Subcutaneous abdominal adipose tissue (tissue), 5 donors: Measurements from ENCODE around the gene DUS2.
"Not testable (repeated sequence)": the region's sequence is repeated elsewhere in the genome, so short reads cannot be mapped to it uniquely, and the experiment has no call there.

Experiments used
- H3K27ac ChIP-seq: one replicate; pipeline ENCODE4 v1.7.0; 2013; ENCODE audit warnings: low read depth, mild to moderate bottlenecking, inconsistent platforms, low read length, moderate library complexity
- H3K27me3 ChIP-seq, 5 donors: one replicate each; pipeline ENCODE4 v1.7.0; 2013; ENCODE audit warnings: low read length in 5 of 5, inconsistent platforms in 1 of 5; ENCODE audit not compliant: control insufficient read depth in 5 of 5, insufficient read depth in 4 of 5
- H3K36me3 ChIP-seq, 5 donors: one replicate each; pipeline ENCODE4 v1.7.0; 2013; ENCODE audit warnings: low read length in 5 of 5; ENCODE audit not compliant: control insufficient read depth in 5 of 5, insufficient read depth in 5 of 5
- H3K4me1 ChIP-seq, 5 donors: one replicate each; pipeline ENCODE4 v1.7.0; 2013; ENCODE audit warnings: low read length in 5 of 5, mild to moderate bottlenecking in 3 of 5, moderate library complexity in 1 of 5; ENCODE audit not compliant: control insufficient read depth in 5 of 5, insufficient read depth in 5 of 5
- H3K4me3 ChIP-seq, 5 donors: one replicate each; pipeline ENCODE4 v1.7.0; 2013; ENCODE audit warnings: low read length in 5 of 5, low read depth in 1 of 5
- H3K9ac ChIP-seq, 5 donors: one replicate each; pipeline ENCODE4 v1.7.0; 2013; ENCODE audit warnings: low read length in 5 of 5, mild to moderate bottlenecking in 4 of 5, moderate library complexity in 3 of 5
- H3K9me3 ChIP-seq, 5 donors: one replicate each; pipeline ENCODE4 v1.7.0; 2013; ENCODE audit warnings: low read length in 5 of 5; ENCODE audit not compliant: control insufficient read depth in 5 of 5
- donor health status: healthy.
- donor health status: healthy.
- donor health status: healthy.
- donor health status: healthy.
- donor health status: healthy.

The DUS2 gene

GRCh38 chr16:67987460-67988160 is 35.5 kb upstream of the DUS2 start:
- Histone ChIP-seq H3K27ac (no peak overlapping the region), H3K4me3 (peak overlapping the region in 1 of 5 donors; percentile 11), H3K27me3 (no peaks in the 10 kb centered on the region), H3K9ac (no peak overlapping the region), H3K36me3 (peaks cover 0 to 6% (median 0%) of the 10 kb centered on the region in 5 donors), H3K4me1 (peaks cover 3 to 31% (median 14%) of the 10 kb centered on the region in 5 donors), H3K9me3 (no peaks in the 10 kb centered on the region)

- Histone ChIP-seq H3K9ac (no peak overlapping the region), H3K9me3 (no peaks in the 10 kb centered on the region), H3K4me1 (peaks cover 4 to 33% (median 24%) of the 10 kb centered on the region in 5 donors), H3K4me3 (no peak overlapping the region), H3K27me3 (no peaks in the 10 kb centered on the region), H3K27ac (no peak overlapping the region), H3K36me3 (peaks cover 0 to 6% (median 0%) of the 10 kb centered on the region in 5 donors)
These were observed 34.4 kb upstream of the DUS2 start for GRCh38 chr16:67988675-67989074.

GRCh38 chr16:67989322-67990017 is 33.6 kb upstream of the DUS2 start:
- Histone ChIP-seq H3K36me3 (peaks cover 0 to 6% (median 0%) of the 10 kb centered on the region in 5 donors), H3K4me3 (no peak overlapping the region), H3K9ac (no peak overlapping the region), H3K27ac (no peak overlapping the region), H3K27me3 (no peaks in the 10 kb centered on the region), H3K4me1 (peaks cover 4 to 30% (median 24%) of the 10 kb centered on the region in 5 donors), H3K9me3 (no peaks in the 10 kb centered on the region)

GRCh38 chr16:67990018-67990386 is 33.1 kb upstream of the DUS2 start:
- Histone ChIP-seq H3K4me1 (peaks cover 4 to 25% (median 20%) of the 10 kb centered on the region in 5 donors), H3K4me3 (no peak overlapping the region), H3K9me3 (no peaks in the 10 kb centered on the region), H3K36me3 (peaks cover 0 to 6% (median 0%) of the 10 kb centered on the region in 5 donors), H3K27me3 (no peaks in the 10 kb centered on the region), H3K9ac (no peak overlapping the region), H3K27ac (no peak overlapping the region)

GRCh38 chr16:67992661-67993206 is 30.4 kb upstream of the DUS2 start:
- no peak overlapping the region for H3K9ac ChIP-seq
- peaks cover 0 to 6% (median 0%) of the 10 kb centered on the region in 5 donors for H3K36me3 ChIP-seq
- H3K4me3 ChIP-seq: peak overlapping the region in 3 of 5 donors; percentile 59 to 72 (median 63)

GRCh38 chr16:67993207-67994039 is 29.7 kb upstream of the DUS2 start:
- peak overlapping the region in 4 of 5 donors; percentile 56 to 72 (median 61) for H3K4me3 ChIP-seq
- no peak overlapping the region for H3K27ac ChIP-seq
- peak overlapping the region in 4 of 5 donors; percentile 51 to 72 (median 67) for H3K9ac ChIP-seq
- peaks cover 2 to 15% (median 12%) of the 10 kb centered on the region in 5 donors for H3K4me1 ChIP-seq
- no peaks in the 10 kb centered on the region for H3K27me3 ChIP-seq
- H3K9me3 ChIP-seq: no peaks in the 10 kb centered on the region
- H3K36me3 ChIP-seq: peaks cover 0 to 6% (median 0%) of the 10 kb centered on the region in 5 donors

More at GRCh38 chr16:67992661-67993206, 30.4 kb upstream of the DUS2 start:
- peaks cover 2 to 15% (median 14%) of the 10 kb centered on the region in 5 donors for H3K4me1 ChIP-seq
- H3K27me3 ChIP-seq: no peaks in the 10 kb centered on the region
- H3K27ac ChIP-seq: no peak overlapping the region
- no peaks in the 10 kb centered on the region for H3K9me3 ChIP-seq

GRCh38 chr16:67994040-67994408 is 29.1 kb upstream of the DUS2 start:
- Histone ChIP-seq H3K9ac (peak overlapping the region in 2 of 5 donors; percentile 69 to 72), H3K4me3 (peak overlapping the region in 1 of 5 donors; percentile 63), H3K4me1 (peaks cover 2 to 15% (median 12%) of the 10 kb centered on the region in 5 donors)
- not testable (repeated sequence) for H3K9me3 ChIP-seq, H3K27me3 ChIP-seq, H3K36me3 ChIP-seq, H3K27ac ChIP-seq

- no peaks in the 10 kb centered on the region for H3K9me3 ChIP-seq
- H3K27ac ChIP-seq: no peak overlapping the region
- no peak overlapping the region for H3K4me3 ChIP-seq
- no peak overlapping the region for H3K9ac ChIP-seq
- peaks cover 2 to 23% (median 16%) of the 10 kb centered on the region in 5 donors for H3K4me1 ChIP-seq
- H3K27me3 ChIP-seq: no peaks in the 10 kb centered on the region
- H3K36me3 ChIP-seq: peaks cover 0 to 6% (median 0%) of the 10 kb centered on the region in 5 donors
These were observed 27.7 kb upstream of the DUS2 start for GRCh38 chr16:67995423-67995822.

GRCh38 chr16:67996666-67997065 is 26.4 kb upstream of the DUS2 start:
- no peaks in the 10 kb centered on the region for H3K9me3 ChIP-seq
- H3K27ac ChIP-seq: no peak overlapping the region
- no peak overlapping the region for H3K9ac ChIP-seq
- no peak overlapping the region for H3K4me3 ChIP-seq
- peaks cover 2 to 31% (median 17%) of the 10 kb centered on the region in 5 donors for H3K4me1 ChIP-seq
- H3K27me3 ChIP-seq: no peaks in the 10 kb centered on the region
- H3K36me3 ChIP-seq: peaks cover 0 to 4% (median 0%) of the 10 kb centered on the region in 5 donors
